HepG2 (cell line): ENCODE measurements around the gene NKPD1. TPM values are rescaled to one million over a fixed set of nuclear protein-coding genes. Genes with fewer than 3 reads are reported as not detected.

Source experiments
- CBFB ChIP-seq: sonication (generic); formaldehyde crosslinking; IDR thresholded peaks from 2 replicates; pipeline ENCODE4 v1.4.0; 2020; ENCODE audit warnings: missing genetic modification reagents
- HDAC1 ChIP-seq: sonication (generic); formaldehyde crosslinking; IDR thresholded peaks from 2 replicates; pipeline ENCODE4 v1.5.1; 2020; ENCODE audit warnings: mild to moderate bottlenecking, missing genetic modification reagents
- RAD21 ChIP-seq: fragments of 450-650 bp; formaldehyde crosslinking; IDR thresholded peaks from 2 replicates; pipeline ENCODE4 v1.5.0; 2020; ENCODE audit warnings: mild to moderate bottlenecking
- STAG1 ChIP-seq: sonication (generic); formaldehyde crosslinking; IDR thresholded peaks from 2 replicates; pipeline ENCODE4 v1.4.0; 2020; ENCODE audit warnings: missing genetic modification reagents
- THAP11 ChIP-seq: IDR thresholded peaks from 2 replicates; pipeline ENCODE4 v1.6.1; 2016; ENCODE audit warnings: missing biosample characterization, missing genetic modification reagents
- ZBTB21 ChIP-seq: sonication (generic); formaldehyde crosslinking; IDR thresholded peaks from 2 replicates; pipeline ENCODE4 v1.4.0; 2020; ENCODE audit warnings: missing genetic modification reagents
- ZKSCAN8 ChIP-seq: IDR thresholded peaks from 2 replicates; pipeline ENCODE4 v1.6.1; 2016; ENCODE audit warnings: borderline replicate concordance, missing genetic modification reagents, missing compliant biosample characterization
- ZNF230 ChIP-seq: sonication (generic); formaldehyde crosslinking; IDR thresholded peaks from 2 replicates; pipeline ENCODE4 v1.4.0; 2020; ENCODE audit warnings: mild to moderate bottlenecking, missing genetic modification reagents
- ZNF292 ChIP-seq: sonication (generic); formaldehyde crosslinking; IDR thresholded peaks from 2 replicates; pipeline ENCODE4 v1.8.1; 2022; ENCODE audit warnings: mild to moderate bottlenecking, low read depth, missing genetic modification reagents, borderline replicate concordance
- ZNF530 ChIP-seq: sonication (generic); formaldehyde crosslinking; IDR thresholded peaks from 2 replicates; pipeline ENCODE4 v1.5.0; 2020; ENCODE audit warnings: low read depth, mild to moderate bottlenecking, missing genetic modification reagents
- ZNF557 ChIP-seq: sonication (generic); formaldehyde crosslinking; IDR thresholded peaks from 2 replicates; pipeline ENCODE4 v1.4.0; 2020; ENCODE audit warnings: missing genetic modification reagents
- ZNF709 ChIP-seq: sonication (generic); formaldehyde crosslinking; IDR thresholded peaks from 2 replicates; pipeline ENCODE4 v1.5.0; 2020; ENCODE audit warnings: mild to moderate bottlenecking, missing genetic modification reagents
- polyA plus RNA-seq, 8 experiments: library from polyadenylated mRNA; depleted of rRNA in 3 of 8; stranded (reverse) in 7 of 8; unstranded in 1 of 8; fragments of >200 nt; fragmentation: Illumina TruSeq in 4 of 8; extraction: Trizol in 4 of 8; gene quantifications; 2 replicates each; pipeline versions ENCODE4 v1.2.1 to v1.2.3, GENCODE V29; 2011 to 2016; ENCODE audit warnings: low read depth in 4 of 8, missing spikeins in 1 of 8, mixed read lengths in 1 of 8; ENCODE audit not compliant: insufficient read depth in 1 of 8
- total RNA-seq, 5 experiments: library from RNA; depleted of rRNA; stranded (reverse); fragments of >200 nt; fragmentation: Illumina TruSeq; extraction: Trizol; gene quantifications; 2 replicates each; pipeline ENCODE4 v1.2.3, GENCODE V29; 2016; ENCODE audit warnings: low read depth in 1 of 5
- TF ChIP-seq, protein P1 (sequence below): sonication (generic); formaldehyde crosslinking; IDR thresholded peaks from 2 replicates; pipeline ENCODE4 v1.5.0; 2020; ENCODE audit warnings: mild to moderate bottlenecking, missing genetic modification reagents
- TF ChIP-seq, protein P2 (sequence below): sonication (generic); formaldehyde crosslinking; IDR thresholded peaks from 2 replicates; pipeline ENCODE4 v1.5.1; 2020; ENCODE audit warnings: mild to moderate bottlenecking, moderate library complexity, missing genetic modification reagents
- TF ChIP-seq, protein P3 (sequence below): sonication (generic); formaldehyde crosslinking; IDR thresholded peaks from 2 replicates; pipeline ENCODE4 v1.8.0; 2022; ENCODE audit warnings: mild to moderate bottlenecking, missing genetic modification reagents, moderate library complexity
- TF ChIP-seq, protein P4 (sequence below): sonication (generic); formaldehyde crosslinking; IDR thresholded peaks from 2 replicates; pipeline ENCODE4 v1.5.0; 2020; ENCODE audit warnings: mild to moderate bottlenecking, low read depth, missing genetic modification reagents, borderline replicate concordance
- TF ChIP-seq, protein P5 (sequence below): sonication (generic); formaldehyde crosslinking; IDR thresholded peaks from 2 replicates; pipeline ENCODE4 v1.4.0; 2020; ENCODE audit warnings: missing genetic modification reagents
- TF ChIP-seq, protein P6 (sequence below): sonication (generic); formaldehyde crosslinking; IDR thresholded peaks from 2 replicates; pipeline ENCODE4 v1.4.0; 2020; ENCODE audit warnings: missing genetic modification reagents
- TF ChIP-seq, protein P7 (sequence below): sonication (generic); formaldehyde crosslinking; IDR thresholded peaks from 2 replicates; pipeline ENCODE4 v1.4.0; 2020; ENCODE audit warnings: missing genetic modification reagents
- TF ChIP-seq, protein P8 (sequence below): sonication (generic); formaldehyde crosslinking; IDR thresholded peaks from 2 replicates; pipeline ENCODE4 v1.5.0; 2020; ENCODE audit warnings: missing genetic modification reagents, mild to moderate bottlenecking, borderline replicate concordance

The NKPD1 gene
- total and polyA plus RNA-seq, 2 of the 13 experiments (the other 11 are each of a cell fraction or from before 2014, with no cell fraction given): 0.03 TPM; not detected in 1

DNA sequence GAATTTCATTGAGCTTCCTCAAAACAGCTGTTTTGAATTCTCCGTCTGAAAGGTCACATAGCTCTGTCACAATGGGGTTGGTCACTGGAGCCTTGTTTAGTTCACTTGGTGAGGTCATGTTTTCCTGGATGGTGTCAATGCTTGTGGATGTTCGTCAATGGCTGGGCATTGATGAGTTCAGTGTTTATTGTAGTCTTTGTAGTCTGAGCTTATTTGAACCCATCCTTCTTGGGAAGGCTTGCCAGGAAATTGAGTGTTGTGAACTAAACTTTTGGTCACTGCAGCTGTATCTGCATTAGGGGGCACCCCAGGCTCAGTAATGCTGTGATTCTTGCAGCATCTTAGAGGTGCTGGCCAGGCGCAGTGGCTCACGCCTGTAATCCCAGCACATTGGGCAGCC lies 39.8 kb upstream of the NKPD1 start (continued):
- TF ChIP-seq, protein P1, sequence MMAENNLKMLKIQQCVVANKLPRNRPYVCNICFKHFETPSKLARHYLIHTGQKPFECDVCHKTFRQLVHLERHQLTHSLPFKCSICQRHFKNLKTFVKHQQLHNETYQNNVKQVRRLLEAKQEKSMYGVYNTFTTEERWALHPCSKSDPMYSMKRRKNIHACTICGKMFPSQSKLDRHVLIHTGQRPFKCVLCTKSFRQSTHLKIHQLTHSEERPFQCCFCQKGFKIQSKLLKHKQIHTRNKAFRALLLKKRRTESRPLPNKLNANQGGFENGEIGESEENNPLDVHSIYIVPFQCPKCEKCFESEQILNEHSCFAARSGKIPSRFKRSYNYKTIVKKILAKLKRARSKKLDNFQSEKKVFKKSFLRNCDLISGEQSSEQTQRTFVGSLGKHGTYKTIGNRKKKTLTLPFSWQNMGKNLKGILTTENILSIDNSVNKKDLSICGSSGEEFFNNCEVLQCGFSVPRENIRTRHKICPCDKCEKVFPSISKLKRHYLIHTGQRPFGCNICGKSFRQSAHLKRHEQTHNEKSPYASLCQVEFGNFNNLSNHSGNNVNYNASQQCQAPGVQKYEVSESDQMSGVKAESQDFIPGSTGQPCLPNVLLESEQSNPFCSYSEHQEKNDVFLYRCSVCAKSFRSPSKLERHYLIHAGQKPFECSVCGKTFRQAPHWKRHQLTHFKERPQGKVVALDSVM (CRISPR knock-in tag): no peak
- TF ChIP-seq HDAC1 (CRISPR knock-in tag) (no peak), RAD21 (CRISPR knock-in tag) (peak; percentile 84), ZNF292 (CRISPR knock-in tag) (no peak), ZBTB21 (CRISPR knock-in tag) (peak; percentile 28; the same call in 1 of the 2 replicates), STAG1 (CRISPR knock-in tag) (peak; percentile 97), THAP11 (CRISPR knock-in tag) (peak; percentile 45; the same call in 1 of the 2 replicates), ZKSCAN8 (no peak), ZNF557 (CRISPR knock-in tag) (no peak), ZNF530 (CRISPR knock-in tag) (no peak), ZNF230 (CRISPR knock-in tag) (no peak), ZNF709 (no peak), CBFB (CRISPR knock-in tag) (no peak)
- TF ChIP-seq, protein P2, sequence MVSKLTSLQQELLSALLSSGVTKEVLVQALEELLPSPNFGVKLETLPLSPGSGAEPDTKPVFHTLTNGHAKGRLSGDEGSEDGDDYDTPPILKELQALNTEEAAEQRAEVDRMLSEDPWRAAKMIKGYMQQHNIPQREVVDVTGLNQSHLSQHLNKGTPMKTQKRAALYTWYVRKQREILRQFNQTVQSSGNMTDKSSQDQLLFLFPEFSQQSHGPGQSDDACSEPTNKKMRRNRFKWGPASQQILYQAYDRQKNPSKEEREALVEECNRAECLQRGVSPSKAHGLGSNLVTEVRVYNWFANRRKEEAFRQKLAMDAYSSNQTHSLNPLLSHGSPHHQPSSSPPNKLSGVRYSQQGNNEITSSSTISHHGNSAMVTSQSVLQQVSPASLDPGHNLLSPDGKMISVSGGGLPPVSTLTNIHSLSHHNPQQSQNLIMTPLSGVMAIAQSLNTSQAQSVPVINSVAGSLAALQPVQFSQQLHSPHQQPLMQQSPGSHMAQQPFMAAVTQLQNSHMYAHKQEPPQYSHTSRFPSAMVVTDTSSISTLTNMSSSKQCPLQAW (CRISPR knock-in tag): 0 out of 2 replicates have a peak, but pooled peaks have one; percentile 22
- TF ChIP-seq, protein P3, sequence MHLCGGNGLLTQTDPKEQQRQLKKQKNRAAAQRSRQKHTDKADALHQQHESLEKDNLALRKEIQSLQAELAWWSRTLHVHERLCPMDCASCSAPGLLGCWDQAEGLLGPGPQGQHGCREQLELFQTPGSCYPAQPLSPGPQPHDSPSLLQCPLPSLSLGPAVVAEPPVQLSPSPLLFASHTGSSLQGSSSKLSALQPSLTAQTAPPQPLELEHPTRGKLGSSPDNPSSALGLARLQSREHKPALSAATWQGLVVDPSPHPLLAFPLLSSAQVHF (CRISPR knock-in tag): no peak
- TF ChIP-seq, protein P4, sequence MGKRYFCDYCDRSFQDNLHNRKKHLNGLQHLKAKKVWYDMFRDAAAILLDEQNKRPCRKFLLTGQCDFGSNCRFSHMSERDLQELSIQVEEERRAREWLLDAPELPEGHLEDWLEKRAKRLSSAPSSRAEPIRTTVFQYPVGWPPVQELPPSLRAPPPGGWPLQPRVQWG (CRISPR knock-in tag): no peak
- TF ChIP-seq, protein P5, sequence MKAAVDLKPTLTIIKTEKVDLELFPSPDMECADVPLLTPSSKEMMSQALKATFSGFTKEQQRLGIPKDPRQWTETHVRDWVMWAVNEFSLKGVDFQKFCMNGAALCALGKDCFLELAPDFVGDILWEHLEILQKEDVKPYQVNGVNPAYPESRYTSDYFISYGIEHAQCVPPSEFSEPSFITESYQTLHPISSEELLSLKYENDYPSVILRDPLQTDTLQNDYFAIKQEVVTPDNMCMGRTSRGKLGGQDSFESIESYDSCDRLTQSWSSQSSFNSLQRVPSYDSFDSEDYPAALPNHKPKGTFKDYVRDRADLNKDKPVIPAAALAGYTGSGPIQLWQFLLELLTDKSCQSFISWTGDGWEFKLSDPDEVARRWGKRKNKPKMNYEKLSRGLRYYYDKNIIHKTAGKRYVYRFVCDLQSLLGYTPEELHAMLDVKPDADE: no peak
- TF ChIP-seq, protein P6, sequence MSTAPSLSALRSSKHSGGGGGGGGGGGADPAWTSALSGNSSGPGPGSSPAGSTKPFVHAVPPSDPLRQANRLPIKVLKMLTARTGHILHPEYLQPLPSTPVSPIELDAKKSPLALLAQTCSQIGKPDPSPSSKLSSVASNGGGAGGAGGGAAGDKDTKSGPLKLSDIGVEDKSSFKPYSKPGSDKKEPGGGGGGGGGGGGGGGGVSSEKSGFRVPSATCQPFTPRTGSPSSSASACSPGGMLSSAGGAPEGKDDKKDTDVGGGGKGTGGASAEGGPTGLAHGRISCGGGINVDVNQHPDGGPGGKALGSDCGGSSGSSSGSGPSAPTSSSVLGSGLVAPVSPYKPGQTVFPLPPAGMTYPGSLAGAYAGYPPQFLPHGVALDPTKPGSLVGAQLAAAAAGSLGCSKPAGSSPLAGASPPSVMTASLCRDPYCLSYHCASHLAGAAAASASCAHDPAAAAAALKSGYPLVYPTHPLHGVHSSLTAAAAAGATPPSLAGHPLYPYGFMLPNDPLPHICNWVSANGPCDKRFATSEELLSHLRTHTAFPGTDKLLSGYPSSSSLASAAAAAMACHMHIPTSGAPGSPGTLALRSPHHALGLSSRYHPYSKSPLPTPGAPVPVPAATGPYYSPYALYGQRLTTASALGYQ (CRISPR knock-in tag): no peak
- TF ChIP-seq, protein P7, sequence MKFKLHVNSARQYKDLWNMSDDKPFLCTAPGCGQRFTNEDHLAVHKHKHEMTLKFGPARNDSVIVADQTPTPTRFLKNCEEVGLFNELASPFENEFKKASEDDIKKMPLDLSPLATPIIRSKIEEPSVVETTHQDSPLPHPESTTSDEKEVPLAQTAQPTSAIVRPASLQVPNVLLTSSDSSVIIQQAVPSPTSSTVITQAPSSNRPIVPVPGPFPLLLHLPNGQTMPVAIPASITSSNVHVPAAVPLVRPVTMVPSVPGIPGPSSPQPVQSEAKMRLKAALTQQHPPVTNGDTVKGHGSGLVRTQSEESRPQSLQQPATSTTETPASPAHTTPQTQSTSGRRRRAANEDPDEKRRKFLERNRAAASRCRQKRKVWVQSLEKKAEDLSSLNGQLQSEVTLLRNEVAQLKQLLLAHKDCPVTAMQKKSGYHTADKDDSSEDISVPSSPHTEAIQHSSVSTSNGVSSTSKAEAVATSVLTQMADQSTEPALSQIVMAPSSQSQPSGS (CRISPR knock-in tag): 0 out of 2 replicates have a peak, but pooled peaks have one; percentile 17
- TF ChIP-seq, protein P8, sequence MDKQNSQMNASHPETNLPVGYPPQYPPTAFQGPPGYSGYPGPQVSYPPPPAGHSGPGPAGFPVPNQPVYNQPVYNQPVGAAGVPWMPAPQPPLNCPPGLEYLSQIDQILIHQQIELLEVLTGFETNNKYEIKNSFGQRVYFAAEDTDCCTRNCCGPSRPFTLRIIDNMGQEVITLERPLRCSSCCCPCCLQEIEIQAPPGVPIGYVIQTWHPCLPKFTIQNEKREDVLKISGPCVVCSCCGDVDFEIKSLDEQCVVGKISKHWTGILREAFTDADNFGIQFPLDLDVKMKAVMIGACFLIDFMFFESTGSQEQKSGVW (CRISPR knock-in tag): no peak
